ENCODE data around the gene SEPTIN11.

Gene SEPTIN11

GRCh38 chr4:76949276-76950051 is at the start of gene SEPTIN11:
SEPTIN11 (plus strand) TSS chr4:76949752; CDS start chr4:76949904, 152 bp downstream.
- peak; percentile 84 for DNase-seq

DNA sequence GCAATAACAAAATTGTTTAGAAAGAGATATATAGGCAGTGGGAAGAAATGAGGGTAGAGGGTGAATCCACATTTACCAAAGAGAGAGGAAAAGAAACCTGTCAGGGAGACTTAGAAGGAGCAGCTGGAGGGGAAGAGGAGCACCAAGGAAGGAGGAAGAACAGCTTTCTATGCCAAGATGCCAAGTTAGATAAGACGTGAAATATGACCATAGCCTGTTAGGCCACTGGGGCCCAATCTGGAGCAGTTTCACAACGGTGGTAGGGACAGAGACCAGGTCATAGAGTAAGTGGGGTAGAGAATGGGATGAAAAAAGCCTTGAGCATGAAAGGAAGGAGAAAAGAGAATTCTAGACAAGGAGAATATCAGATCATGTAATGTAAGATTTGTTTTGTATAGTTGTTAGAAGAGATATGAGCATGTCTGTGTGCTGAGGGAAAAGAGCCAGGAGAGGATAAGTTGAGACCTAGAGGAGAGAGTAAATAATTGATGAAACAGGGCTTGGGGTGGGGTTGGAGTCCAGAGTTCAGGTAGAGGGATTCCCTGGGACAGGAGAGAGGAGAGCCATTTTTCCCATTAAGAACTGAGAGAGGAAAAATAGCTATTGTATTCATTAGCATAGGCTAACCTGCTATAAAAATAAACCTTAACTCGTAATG is 47.2 kb upstream of the SEPTIN11 start:
- DNase-seq = no peak

GRCh38 chr4:76904646-76905190 is 44.8 kb upstream of the SEPTIN11 start:
- DNase-seq = no peak

DNA sequence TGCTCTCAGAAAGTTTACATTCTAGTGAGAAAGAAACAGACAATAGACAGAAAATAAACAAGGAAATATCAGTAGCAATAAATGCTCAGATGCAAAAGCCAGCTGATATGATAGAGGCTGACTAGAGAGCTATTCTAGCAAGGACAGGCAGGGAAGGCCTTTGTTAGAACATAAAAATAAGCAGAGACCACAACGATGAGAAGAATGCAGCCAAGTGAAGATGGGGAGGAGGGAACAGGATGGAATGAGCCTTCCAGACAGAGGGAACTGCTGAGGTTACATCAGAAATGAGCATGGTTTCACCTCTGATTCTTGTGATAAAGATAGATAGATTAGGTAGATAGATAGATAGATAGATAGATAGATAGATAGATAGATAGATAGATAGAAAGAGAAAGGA is 44.0 kb upstream of the SEPTIN11 start:
- no peak for DNase-seq

GRCh38 chr4:76909711-76910110 is 39.8 kb upstream of the SEPTIN11 start:
- no peak for DNase-seq

DNA sequence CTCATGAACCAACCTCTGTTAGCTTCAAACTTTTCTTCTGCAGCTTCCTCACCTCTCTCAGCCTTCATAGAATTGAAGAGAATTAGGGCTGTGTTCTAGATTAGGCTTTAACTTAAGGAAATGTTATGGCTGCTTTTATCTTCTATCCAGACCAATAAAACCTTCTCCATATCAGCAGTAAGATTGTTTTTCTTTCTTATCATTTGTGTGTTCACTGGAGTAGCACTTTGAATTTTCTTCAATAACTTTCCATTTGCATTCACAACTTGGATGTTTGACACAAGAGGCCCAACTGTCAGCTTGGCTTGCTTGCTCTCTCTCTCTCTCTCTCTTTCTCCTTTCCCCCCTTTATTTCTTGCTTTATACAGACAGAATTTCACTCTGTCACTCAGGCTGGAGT is 28.8 kb upstream of the SEPTIN11 start:
- DNase-seq = no peak

GRCh38 chr4:76923619-76924357 is 25.8 kb upstream of the SEPTIN11 start:
- DNase-seq = no peak

- DNase-seq = no peak
Observed at GRCh38 chr4:76926841-76927240, 22.7 kb upstream of the SEPTIN11 start.

DNA sequence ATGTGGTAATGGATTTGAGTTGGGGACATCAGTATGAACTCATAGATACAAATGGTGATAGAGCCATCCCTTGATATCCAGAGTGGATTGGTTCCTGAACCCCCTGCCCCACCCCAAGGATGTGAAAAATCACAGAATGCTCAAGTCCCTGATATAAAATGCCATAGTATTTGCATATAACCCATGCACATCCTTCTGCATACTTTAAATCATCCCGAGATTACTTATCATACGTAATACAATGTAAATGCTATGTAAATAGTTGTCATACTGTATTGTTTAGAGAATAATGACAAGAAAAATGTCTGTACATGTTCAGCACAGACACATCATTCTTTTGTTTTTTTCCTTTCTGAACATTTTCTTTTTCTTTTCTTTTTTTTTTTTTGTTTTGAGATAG is 18.9 kb upstream of the SEPTIN11 start:
- DNase-seq = no peak

DNA sequence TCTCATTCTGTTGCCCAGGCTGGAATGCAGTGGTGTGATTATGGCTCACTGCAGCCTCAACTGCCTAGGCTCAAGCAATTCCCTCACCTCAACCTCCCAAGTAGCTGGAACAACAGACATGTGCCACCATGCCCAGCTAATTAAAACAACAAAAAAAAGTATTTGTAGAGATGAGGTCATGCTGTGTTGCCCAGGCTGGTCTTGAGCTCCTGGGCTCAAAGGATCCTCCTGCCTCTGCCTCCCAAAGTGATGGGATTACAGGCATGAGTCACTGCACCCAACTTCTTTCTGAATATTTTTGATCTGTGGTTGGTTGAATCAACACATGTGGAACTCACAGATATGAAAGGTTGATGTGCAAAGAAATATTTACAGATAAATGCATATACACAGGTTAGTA is 18.5 kb upstream of the SEPTIN11 start:
- DNase-seq = no peak

DNA sequence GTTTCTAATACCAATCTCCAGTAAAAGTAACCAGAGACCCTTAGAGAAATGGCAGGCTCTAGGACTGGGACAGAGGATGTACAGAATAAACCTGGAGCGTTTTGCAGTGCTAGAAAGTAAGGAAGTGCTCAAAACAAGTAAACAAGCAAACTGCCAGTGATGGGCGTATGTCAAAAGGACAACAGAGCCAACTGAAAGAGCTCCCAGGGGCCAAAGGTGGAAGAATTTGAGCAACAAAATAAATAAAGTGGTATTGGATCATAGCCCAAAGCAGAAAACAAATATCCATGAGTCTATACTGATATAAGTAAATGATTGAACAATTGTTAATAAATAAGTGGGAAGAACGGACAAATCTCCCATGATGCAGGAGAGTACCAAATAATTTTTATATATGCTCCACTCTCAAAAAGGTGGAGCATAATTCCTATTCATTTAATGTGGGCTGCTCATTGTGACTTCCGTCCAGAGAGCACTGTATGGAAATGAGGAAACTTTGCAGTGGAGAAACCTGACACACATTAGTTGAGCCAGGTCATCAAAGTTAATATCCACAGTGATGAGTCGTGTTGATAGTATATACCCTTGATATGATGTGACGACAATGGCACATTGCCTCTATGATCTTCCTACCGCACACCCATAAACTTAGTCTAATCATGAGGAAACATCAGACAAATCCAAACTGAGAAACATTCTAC is 17.8 kb upstream of the SEPTIN11 start:
- no peak for DNase-seq

- DNase-seq = no peak
Observed at GRCh38 chr4:76939184-76939583, 10.4 kb upstream of the SEPTIN11 start.

GRCh38 chr4:76943129-76943620 is 6.4 kb upstream of the SEPTIN11 start:
- DNase-seq = no peak

DNA sequence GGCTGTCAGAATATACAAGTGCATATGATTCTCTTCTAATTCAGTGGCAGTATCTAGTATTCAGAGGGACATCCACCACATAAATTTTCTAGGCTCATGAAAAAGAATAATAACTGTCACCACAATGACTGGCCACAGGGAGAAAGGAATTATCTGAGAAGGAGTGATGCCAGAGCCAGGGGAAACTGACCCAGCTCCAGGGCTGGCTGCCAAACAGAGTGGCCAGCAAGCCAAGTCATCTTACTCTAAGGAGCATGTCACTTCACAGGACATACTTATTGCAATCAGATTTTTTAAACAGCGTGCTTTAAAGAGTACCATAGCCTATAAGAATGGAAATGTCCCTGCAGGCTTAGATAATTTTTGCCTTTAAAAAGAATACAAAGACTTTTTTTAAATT is 5.8 kb upstream of the SEPTIN11 start:
- no peak for DNase-seq

DNA sequence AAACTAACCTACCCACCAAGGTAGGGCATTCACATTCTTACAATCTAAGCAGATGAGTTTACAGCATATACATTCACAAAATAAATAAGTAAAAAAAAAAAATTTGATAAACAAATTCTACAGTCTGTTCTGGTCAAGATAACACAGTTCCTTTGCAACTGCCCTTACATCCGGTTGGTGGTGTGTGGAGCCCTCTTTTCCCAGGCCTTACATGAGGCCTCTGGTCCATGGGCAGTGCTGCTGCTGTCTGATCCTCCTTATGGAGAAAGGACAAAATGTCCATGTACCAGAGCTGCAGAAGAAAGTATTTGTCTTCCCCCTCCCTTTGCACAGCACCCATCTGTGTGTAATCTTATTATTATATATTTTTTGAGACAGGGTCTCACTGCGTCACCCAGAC is 2.2 kb upstream of the SEPTIN11 start:
- no peak for DNase-seq

GRCh38 chr4:76948443-76949275 is 893 bp upstream of the SEPTIN11 start:
- DNase-seq = peak; percentile 72

DNA sequence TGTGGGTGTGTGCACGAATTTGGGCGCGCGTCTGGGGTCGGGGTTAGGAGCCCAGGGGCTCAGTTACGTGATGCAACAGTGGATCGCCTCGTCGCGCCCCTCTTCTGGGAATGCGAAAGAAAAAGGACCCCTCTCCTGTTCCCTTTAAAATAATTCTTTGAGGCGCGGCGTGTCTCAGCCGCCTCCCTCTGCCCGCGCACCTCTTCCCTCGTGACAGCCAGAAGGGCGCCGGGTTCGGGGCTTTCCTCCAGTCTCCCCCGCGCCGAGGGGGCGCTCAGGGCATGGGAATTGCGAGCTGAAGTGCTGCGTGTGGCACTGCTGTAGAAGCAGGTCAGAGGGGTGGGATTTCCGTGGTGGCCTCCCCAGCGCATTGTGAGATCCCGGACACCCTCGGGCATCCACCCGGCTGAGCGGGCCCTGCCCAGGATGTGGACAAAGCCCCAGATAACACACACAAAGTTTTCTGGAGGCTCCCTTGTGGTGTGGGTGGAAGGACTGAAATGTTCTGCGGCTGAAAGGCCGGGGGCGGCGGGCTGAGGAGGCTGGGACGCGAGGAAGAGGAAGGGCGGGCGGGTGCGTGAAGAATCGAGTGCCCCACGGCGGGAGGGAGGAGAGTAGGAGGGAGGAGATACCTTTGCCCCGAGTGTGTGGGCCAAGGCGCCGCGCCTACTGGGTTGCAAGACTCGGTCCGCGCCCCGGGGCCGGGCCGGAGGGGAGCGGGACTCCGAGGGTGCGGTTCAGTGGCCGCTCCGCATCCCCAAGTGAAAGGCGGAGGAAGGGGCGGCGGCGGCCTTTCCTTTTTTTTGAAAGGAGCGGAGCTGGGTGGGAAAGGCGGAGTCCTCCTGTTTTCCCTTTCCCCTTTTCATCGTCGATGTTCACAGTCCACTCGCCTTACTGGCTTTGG is 752 bp downstream of the SEPTIN11 start:
- DNase-seq = peak; percentile 60

GRCh38 chr4:76950956-76951671 is 1.6 kb downstream of the SEPTIN11 start:
- DNase-seq = peak; percentile 0

- no peak for DNase-seq
Observed at GRCh38 chr4:76951672-76952010, 2.1 kb downstream of the SEPTIN11 start.

DNA sequence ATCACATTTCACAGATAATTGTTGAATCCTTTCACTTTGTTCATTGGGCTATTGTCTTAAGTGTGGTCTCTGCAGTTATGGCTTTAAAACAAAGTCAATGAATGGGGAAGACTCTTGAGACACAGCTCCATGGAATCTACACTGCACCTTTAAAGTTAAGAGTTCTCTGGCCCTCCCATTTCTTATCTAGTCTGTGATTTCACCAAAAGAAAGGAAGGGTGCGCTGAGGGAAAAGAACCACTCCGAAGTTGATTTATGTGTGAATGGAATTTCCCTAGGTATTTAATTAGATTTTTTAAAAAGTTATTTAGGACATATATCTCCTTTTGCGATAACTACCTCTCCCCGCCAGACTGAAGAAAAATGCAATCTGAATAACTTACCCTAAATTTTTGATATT is 2.5 kb downstream of the SEPTIN11 start:
- DNase-seq = no peak
